CD14-positive monocyte (primary cell): ENCODE results near the gene HSD17B4. TPM values are rescaled to one million over a fixed set of nuclear protein-coding genes. Genes with fewer than 3 reads are reported as not detected.
A peak's percentile ranks its signal among the peaks of the same experiment; 100 is the strongest.
"Not testable (repeated sequence)": the region's sequence is repeated elsewhere in the genome, so short reads cannot be mapped to it uniquely, and the experiment has no call there.

Experiments used
- DNase-seq, 3 donors: peaks; one replicate each; pipeline ENCODE4 v3.0.0-alpha.2; 2011 to 2022
- H2AFZ ChIP-seq: 2 replicates; pipeline ENCODE4 v1.6.0; 2012; ENCODE audit warnings: mild to moderate bottlenecking, low read depth, low read length, inconsistent platforms; ENCODE audit not compliant: insufficient read depth, poor library complexity, severe bottlenecking
- H3K27ac ChIP-seq, 2 donors: 1 replicate in 1 of 2; 2 replicates in 1 of 2; pipeline ENCODE4 v1.5.1; 2012 to 2013; ENCODE audit warnings: low read length in 2 of 2, control low read depth in 1 of 2, inconsistent platforms in 1 of 2, low read depth in 1 of 2, mild to moderate bottlenecking in 1 of 2
- H3K27me3 ChIP-seq, 2 donors: one replicate each; pipeline versions ENCODE4 v1.6.0 to v1.6.1; 2011 to 2013; ENCODE audit warnings: low read length in 2 of 2; ENCODE audit not compliant: control insufficient read depth in 2 of 2, insufficient read depth in 2 of 2
- H3K36me3 ChIP-seq, 2 donors: replicated peaks in 1 of 2; 1 replicate in 1 of 2; 2 replicates in 1 of 2; pipeline versions ENCODE4 v1.5.1 to v1.6.1; 2012 to 2013; ENCODE audit warnings: low read length in 2 of 2, control low read depth in 1 of 2, inconsistent platforms in 1 of 2, mild to moderate bottlenecking in 1 of 2; ENCODE audit not compliant: insufficient read depth in 2 of 2, control insufficient read depth in 1 of 2
- H3K4me1 ChIP-seq, 2 donors: 1 replicate in 1 of 2; 2 replicates in 1 of 2; pipeline versions ENCODE4 v1.5.1 to v1.6.1; 2012 to 2013; ENCODE audit warnings: low read length in 2 of 2, control low read depth in 1 of 2, inconsistent platforms in 1 of 2, mild to moderate bottlenecking in 1 of 2, moderate library complexity in 1 of 2; ENCODE audit not compliant: insufficient read depth in 2 of 2, control insufficient read depth in 1 of 2
- H3K4me2 ChIP-seq: replicated peaks from 2 replicates; pipeline ENCODE3; 2012; ENCODE audit warnings: low read length, moderate library complexity, mild to moderate bottlenecking; ENCODE audit not compliant: poor library complexity, severe bottlenecking; ENCODE audit errors: extremely low read depth
- H3K4me3 ChIP-seq, 3 experiments: fragments of 200-600 bp in 1 of 3; sonication (generic) in 1 of 3; replicated peaks in 1 of 3; 1 replicate in 2 of 3; 2 replicates in 1 of 3; pipeline ENCODE4 v1.5.1; 2011 to 2013; ENCODE audit warnings: low read length in 3 of 3, mild to moderate bottlenecking in 3 of 3, control low read depth in 2 of 3, low read depth in 2 of 3, inconsistent platforms in 1 of 3, moderate library complexity in 1 of 3
- H3K79me2 ChIP-seq: 2 replicates; pipeline ENCODE4 v1.6.0; 2012; ENCODE audit warnings: mild to moderate bottlenecking, control low read depth, inconsistent platforms, low read length, moderate library complexity; ENCODE audit not compliant: insufficient read depth
- H3K9ac ChIP-seq: 2 replicates; pipeline ENCODE4 v1.6.0; 2017; ENCODE audit warnings: low read length, mild to moderate bottlenecking; ENCODE audit not compliant: insufficient read depth, poor library complexity, severe bottlenecking
- H3K9me3 ChIP-seq, 2 donors: replicated peaks in 1 of 2; 1 replicate in 1 of 2; 2 replicates in 1 of 2; pipeline versions ENCODE4 v1.5.1 to v1.6.1; 2012 to 2013; ENCODE audit warnings: low read length in 2 of 2, control low read depth in 1 of 2; ENCODE audit not compliant: control insufficient read depth in 1 of 2, insufficient read depth in 1 of 2
- H4K20me1 ChIP-seq: 2 replicates; pipeline ENCODE4 v1.6.0; 2012; ENCODE audit warnings: mild to moderate bottlenecking, low read length, control low read depth, moderate library complexity; ENCODE audit not compliant: insufficient read depth
- H3K27ac Mint-ChIP-seq, 7 donors: one replicate each; pipeline ENCODE4 v1.8.0; 2020; ENCODE audit warnings: mild to moderate bottlenecking in 7 of 7, mixed read lengths in 7 of 7, moderate library complexity in 6 of 7, inconsistent platforms in 2 of 7
- H3K27me3 Mint-ChIP-seq, 3 donors: one replicate each; pipeline ENCODE4 v1.8.0; 2021 to 2022; ENCODE audit warnings: low read depth in 3 of 3, mild to moderate bottlenecking in 3 of 3, mixed read lengths in 3 of 3, moderate library complexity in 3 of 3, inconsistent platforms in 1 of 3
- H3K36me3 Mint-ChIP-seq, 2 donors: one replicate each; pipeline ENCODE4 v1.8.0; 2020; ENCODE audit warnings: mixed read lengths in 2 of 2, inconsistent platforms in 1 of 2, mild to moderate bottlenecking in 1 of 2
- H3K4me1 Mint-ChIP-seq: one replicate; pipeline ENCODE4 v1.8.0; 2020; ENCODE audit warnings: mild to moderate bottlenecking, mixed read lengths
- H3K4me3 Mint-ChIP-seq, 2 donors: one replicate each; pipeline ENCODE4 v1.8.0; 2020; ENCODE audit warnings: mild to moderate bottlenecking in 2 of 2, mixed read lengths in 2 of 2, moderate library complexity in 1 of 2
- H3K9me3 Mint-ChIP-seq, 7 donors: one replicate each; pipeline ENCODE4 v1.8.0; 2020 to 2022; ENCODE audit warnings: mixed read lengths in 7 of 7, mild to moderate bottlenecking in 6 of 7, moderate library complexity in 6 of 7, inconsistent platforms in 2 of 7
- WGBS: methylation state at CpG from one replicate; pipeline ENCODE4 v1.1.5; 2013; ENCODE audit warnings: missing lambda C conversion rate; ENCODE audit not compliant: insufficient coverage; 5-methylcytosine and 5-hydroxymethylcytosine counted together
- intact Hi-C, 2 donors: fragments of 100-400 bp; cut with micrococcal nuclease; formaldehyde crosslinking; loops; one replicate each; pipeline versions ENCODE4 v1.15.0 to v1.15.1; 2023
- polyA plus RNA-seq, 3 donors: library from polyadenylated mRNA; depleted of rRNA in 1 of 3; unstranded in 2 of 3; stranded (reverse) in 1 of 3; fragments of 300-500 nt in 2 of 3; fragments of >200 nt in 1 of 3; fragmentation: Illumina TruSeq in 2 of 3; gene quantifications; 1 replicate in 2 of 3; 2 replicates in 1 of 3; pipeline ENCODE4 v1.2.3, GENCODE V29; 2012 to 2021
- TF ChIP-seq, protein P1 (sequence below): fragments of 200-600 bp; IDR thresholded peaks from one replicate; pipeline ENCODE4 v1.8.0; 2022; ENCODE audit warnings: antibody characterized with exemption, mild to moderate bottlenecking

The HSD17B4 gene
- polyA plus RNA-seq, 3 donors, result 78.2 to 167 (median 158) TPM

DNA sequence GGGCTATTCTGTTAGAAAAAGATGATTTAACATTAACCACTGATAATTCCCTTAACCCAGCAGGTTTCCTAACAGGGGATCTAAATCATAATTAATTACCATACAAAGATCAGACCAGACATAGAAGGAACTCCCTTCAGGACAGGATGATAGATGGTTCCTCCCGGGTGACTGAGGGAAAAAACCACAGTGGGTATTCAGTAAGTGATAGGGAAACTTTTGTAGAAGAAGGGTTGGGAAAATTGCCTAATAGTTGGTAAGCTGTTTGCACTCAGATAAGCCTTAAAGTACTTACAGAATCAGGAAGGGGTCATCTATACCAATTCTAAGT is 13.7 kb upstream of the HSD17B4 start:
- Histone ChIP-seq H3K27ac (peak overlapping the region in 1 of 2 donors; percentile 53), H3K4me3 (peak overlapping the region; percentile 30 to 74 (median 47)), H3K4me2 (peak overlapping the region; percentile 69), H3K4me1 (peaks cover 24 to 30% of the 10 kb centered on the region in 2 donors), H2AFZ (peak overlapping the region; percentile 41)
- DNase-seq, result peak in 1 of 3 donors; percentile 56
- intact Hi-C loops, result loop anchor here in 1 of 2 donors (5.0 kb wide), 1 partner anchor 451 kb away; the partner anchor contains the start of gene DTWD2
- WGBS, result no CpG with 5 or more reads among the region's 1 CpG
- H3K27me3 Mint-ChIP-seq, H3K9me3 ChIP-seq, H4K20me1 ChIP-seq, H3K36me3 Mint-ChIP-seq, H3K27me3 ChIP-seq, H3K9me3 Mint-ChIP-seq, H3K9ac ChIP-seq, H3K36me3 ChIP-seq, H3K79me2 ChIP-seq: not testable (repeated sequence)
- H3K27ac Mint-ChIP-seq, result peak overlapping the region in 4 of 7 donors; percentile 35 to 86 (median 66)
- H3K4me3 Mint-ChIP-seq, result peak overlapping the region; percentile 79 to 89
- peaks cover 41% of the 10 kb centered on the region for H3K4me1 Mint-ChIP-seq

DNA sequence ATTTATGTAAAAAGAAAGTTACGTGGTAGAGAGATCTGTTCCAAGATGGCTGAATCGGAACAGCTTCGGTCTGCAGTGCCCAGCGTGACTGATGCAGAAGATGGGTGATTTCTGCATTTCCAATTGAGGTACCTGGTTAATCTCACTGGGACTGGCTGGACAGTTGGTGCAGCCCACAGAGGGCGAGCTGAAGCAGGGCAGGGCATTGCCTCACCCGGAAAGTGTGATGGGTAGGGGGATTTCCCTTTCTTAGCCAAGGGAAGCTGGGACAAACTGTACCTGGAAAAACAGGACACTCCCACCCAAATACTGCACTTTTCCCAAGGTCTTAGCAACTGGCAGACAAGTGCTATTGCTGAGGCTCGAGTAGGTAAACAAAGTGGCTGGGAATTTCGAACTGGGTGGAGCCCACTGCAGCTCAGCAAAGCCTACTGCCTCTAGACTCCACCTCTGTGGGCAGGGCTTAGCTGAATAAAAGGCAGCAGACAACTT is 13.1 kb upstream of the HSD17B4 start:
- DNase-seq, result peak in 2 of 3 donors; percentile 16 to 54
- H3K4me1 ChIP-seq, result peaks cover 24 to 30% of the 10 kb centered on the region in 2 donors

DNA sequence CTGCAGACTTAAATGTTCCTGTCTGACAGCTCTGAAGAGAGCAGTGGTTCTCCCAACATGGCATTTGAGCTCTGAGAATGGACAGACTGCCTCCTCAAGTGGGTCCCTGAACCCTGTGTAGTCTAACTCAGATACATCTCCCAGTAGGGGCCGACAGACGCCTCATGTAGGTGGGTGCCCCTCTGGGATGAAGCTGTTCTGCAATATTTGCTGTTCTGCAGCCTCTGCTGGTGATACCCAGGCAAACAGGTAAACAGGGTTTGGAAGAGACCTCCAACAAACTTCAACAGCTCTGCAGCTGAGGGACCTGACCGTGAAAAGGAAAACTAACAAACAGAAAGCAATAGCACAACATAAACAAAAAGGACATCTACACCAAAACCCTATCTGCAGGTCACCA is 12.7 kb upstream of the HSD17B4 start:
- H3K4me2 ChIP-seq, result peak overlapping the region; percentile 69
- intact Hi-C loops, result loop anchor here in 1 of 2 donors (5.0 kb wide), 1 partner anchor 452 kb away; the partner anchor contains the start of gene DTWD2
- not testable (repeated sequence) for H3K9me3 ChIP-seq, DNase-seq, H3K27me3 Mint-ChIP-seq, H3K9ac ChIP-seq, H4K20me1 ChIP-seq, H3K27ac ChIP-seq, H3K36me3 Mint-ChIP-seq, H3K27me3 ChIP-seq, H3K36me3 ChIP-seq, H3K79me2 ChIP-seq
- peak overlapping the region; percentile 30 to 74 (median 47) for H3K4me3 ChIP-seq
- peak overlapping the region; percentile 41 for H2AFZ ChIP-seq
- WGBS, result 93% methylated on average over 2 of the region's 3 CpGs
- Mint-ChIP-seq H3K9me3 (peaks cover 0 to 13% (median 6%) of the 10 kb centered on the region in 7 donors), H3K4me1 (peaks cover 41% of the 10 kb centered on the region), H3K4me3 (peak overlapping the region; percentile 79 to 89), H3K27ac (peak overlapping the region in 1 of 7 donors; percentile 35)
- peaks cover 24 to 30% of the 10 kb centered on the region in 2 donors for H3K4me1 ChIP-seq

More for the DNA sequence above, 13.1 kb upstream of the HSD17B4 start:
- Mint-ChIP-seq H3K4me1 (peaks cover 41% of the 10 kb centered on the region), H3K4me3 (peak overlapping the region; percentile 79 to 89), H3K36me3 (peaks cover 0 to 3% of the 10 kb centered on the region in 2 donors), H3K27ac (peak overlapping the region in 5 of 7 donors; percentile 1 to 86 (median 73)), H3K27me3 (peaks cover 0 to 5% (median 0%) of the 10 kb centered on the region in 3 donors), H3K9me3 (peaks cover 0 to 9% (median 6%) of the 10 kb centered on the region in 7 donors)
- TF ChIP-seq, protein P1, sequence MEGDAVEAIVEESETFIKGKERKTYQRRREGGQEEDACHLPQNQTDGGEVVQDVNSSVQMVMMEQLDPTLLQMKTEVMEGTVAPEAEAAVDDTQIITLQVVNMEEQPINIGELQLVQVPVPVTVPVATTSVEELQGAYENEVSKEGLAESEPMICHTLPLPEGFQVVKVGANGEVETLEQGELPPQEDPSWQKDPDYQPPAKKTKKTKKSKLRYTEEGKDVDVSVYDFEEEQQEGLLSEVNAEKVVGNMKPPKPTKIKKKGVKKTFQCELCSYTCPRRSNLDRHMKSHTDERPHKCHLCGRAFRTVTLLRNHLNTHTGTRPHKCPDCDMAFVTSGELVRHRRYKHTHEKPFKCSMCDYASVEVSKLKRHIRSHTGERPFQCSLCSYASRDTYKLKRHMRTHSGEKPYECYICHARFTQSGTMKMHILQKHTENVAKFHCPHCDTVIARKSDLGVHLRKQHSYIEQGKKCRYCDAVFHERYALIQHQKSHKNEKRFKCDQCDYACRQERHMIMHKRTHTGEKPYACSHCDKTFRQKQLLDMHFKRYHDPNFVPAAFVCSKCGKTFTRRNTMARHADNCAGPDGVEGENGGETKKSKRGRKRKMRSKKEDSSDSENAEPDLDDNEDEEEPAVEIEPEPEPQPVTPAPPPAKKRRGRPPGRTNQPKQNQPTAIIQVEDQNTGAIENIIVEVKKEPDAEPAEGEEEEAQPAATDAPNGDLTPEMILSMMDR, result no peak
- intact Hi-C loops, result loop anchor here in 1 of 2 donors (5.0 kb wide), 1 partner anchor 452 kb away; the partner anchor contains the start of gene DTWD2
- no peaks in the 10 kb centered on the region for H3K9me3 ChIP-seq
- peak overlapping the region; percentile 41 for H2AFZ ChIP-seq
- WGBS, result 31% methylated on average over 5 of the region's 8 CpGs
- no peaks in the 10 kb centered on the region for H3K79me2 ChIP-seq
- peak overlapping the region; percentile 30 to 74 (median 47) for H3K4me3 ChIP-seq
- no peaks in the 10 kb centered on the region for H3K27me3 ChIP-seq
- H3K36me3 ChIP-seq, result no peaks in the 10 kb centered on the region
- peak overlapping the region; percentile 69 for H3K4me2 ChIP-seq
- peak overlapping the region; percentile 12 to 53 for H3K27ac ChIP-seq
- no peaks in the 10 kb centered on the region for H4K20me1 ChIP-seq
- no peak overlapping the region for H3K9ac ChIP-seq

DNA sequence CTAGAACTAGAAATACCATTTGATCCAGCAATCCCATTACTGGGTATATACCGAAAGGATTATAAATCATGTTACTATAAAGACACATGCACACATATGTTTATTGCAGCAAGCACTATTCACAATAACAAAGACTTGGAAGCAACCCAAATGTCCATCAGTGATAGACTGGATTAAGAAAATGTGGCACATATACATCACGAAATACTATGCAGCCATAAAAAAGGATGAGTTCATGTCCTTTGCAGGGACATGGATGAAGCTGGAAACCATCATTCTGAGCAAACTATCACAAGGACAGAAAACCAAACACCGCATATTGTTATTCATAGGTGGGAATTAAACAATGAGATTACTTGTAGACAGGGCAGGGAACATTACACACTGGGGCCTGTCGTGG is 7.7 kb upstream of the HSD17B4 start:
- H3K27ac Mint-ChIP-seq, H3K4me1 Mint-ChIP-seq, H3K9ac ChIP-seq, H3K4me3 Mint-ChIP-seq, H4K20me1 ChIP-seq, H3K4me2 ChIP-seq, H3K27me3 Mint-ChIP-seq, H3K9me3 ChIP-seq, H2AFZ ChIP-seq, H3K36me3 Mint-ChIP-seq, H3K4me1 ChIP-seq, H3K27me3 ChIP-seq, H3K79me2 ChIP-seq, H3K27ac ChIP-seq, DNase-seq, intact Hi-C loops, H3K36me3 ChIP-seq, H3K4me3 ChIP-seq: not testable (repeated sequence)
- peaks cover 2 to 15% (median 6%) of the 10 kb centered on the region in 7 donors for H3K9me3 Mint-ChIP-seq
- no CpG with 5 or more reads among the region's 4 CpGs for WGBS
